Hepatocyte (in vitro differentiated cells): ENCODE data around the gene SUMO3. TPM values are rescaled to one million over a fixed set of nuclear protein-coding genes. Genes with fewer than 3 reads are reported as not detected.

ENCODE experiments used
- DNase-seq: peaks from one replicate; pipeline ENCODE4 v3.0.0-alpha.2; 2016; ENCODE audit warnings: low spot score
- H2AFZ ChIP-seq: fragments of 200-600 bp; sonication (generic); 2 replicates; pipeline ENCODE4 v1.6.0; 2016; ENCODE audit warnings: antibody characterized with exemption, mild to moderate bottlenecking
- H3K27ac ChIP-seq: fragments of 200-600 bp; sonication (generic); 2 replicates; pipeline ENCODE4 v1.5.1; 2016; ENCODE audit warnings: mild to moderate bottlenecking
- H3K27me3 ChIP-seq: fragments of 200-600 bp; sonication (generic); 2 replicates; pipeline ENCODE4 v1.6.1; 2016
- H3K36me3 ChIP-seq: fragments of 200-600 bp; sonication (generic); replicated peaks from 2 replicates; pipeline ENCODE4 v1.5.1; 2016; ENCODE audit warnings: low read depth; ENCODE audit not compliant: insufficient read depth
- H3K4me1 ChIP-seq: fragments of 200-600 bp; sonication (generic); 2 replicates; pipeline ENCODE4 v1.5.1; 2016; ENCODE audit warnings: mild to moderate bottlenecking, moderate library complexity; ENCODE audit not compliant: insufficient read depth
- H3K4me2 ChIP-seq: fragments of 200-600 bp; sonication (generic); 2 replicates; pipeline ENCODE4 v1.6.0; 2016
- H3K4me3 ChIP-seq: fragments of 200-600 bp; sonication (generic); 2 replicates; pipeline ENCODE4 v1.5.1; 2016; ENCODE audit warnings: mild to moderate bottlenecking
- H3K79me2 ChIP-seq: fragments of 200-600 bp; sonication (generic); 2 replicates; pipeline ENCODE4 v1.6.0; 2017; ENCODE audit warnings: mild to moderate bottlenecking
- H3K9me2 ChIP-seq: fragments of 200-600 bp; sonication (generic); replicated peaks from 2 replicates; pipeline ENCODE4 v1.6.0; 2017; ENCODE audit warnings: mild to moderate bottlenecking; ENCODE audit not compliant: insufficient read depth
- H3K9me3 ChIP-seq: fragments of 200-600 bp; sonication (generic); 2 replicates; pipeline ENCODE4 v1.5.1; 2016; ENCODE audit warnings: low read depth, mild to moderate bottlenecking
- H4K20me1 ChIP-seq: fragments of 200-600 bp; sonication (generic); 2 replicates; pipeline ENCODE4 v1.6.0; 2016; ENCODE audit warnings: mild to moderate bottlenecking; ENCODE audit not compliant: insufficient read depth, poor library complexity, severe bottlenecking
- CTCF ChIP-seq: fragments of 200-600 bp; sonication (generic); IDR thresholded peaks from 2 replicates; pipeline ENCODE4 v1.5.1; 2016; ENCODE audit warnings: antibody characterized with exemption, mild to moderate bottlenecking; ENCODE audit not compliant: poor library complexity
- EZH2 ChIP-seq: fragments of 200-600 bp; sonication (generic); IDR thresholded peaks from 2 replicates; pipeline ENCODE4 v1.6.1; 2016; ENCODE audit warnings: antibody characterized with exemption, mild to moderate bottlenecking, borderline replicate concordance
- EZH2phosphoT487 ChIP-seq: fragments of 200-600 bp; sonication (generic); IDR thresholded peaks from one replicate; pipeline ENCODE4 v1.6.1; 2018; ENCODE audit warnings: antibody characterized with exemption, mild to moderate bottlenecking, low read depth, moderate library complexity; ENCODE audit not compliant: unreplicated experiment, severe bottlenecking
- WGBS: methylation state at CpG from one replicate; pipeline ENCODE4 v1.1.6; 2016; ENCODE audit warnings: low lambda C conversion rate; ENCODE audit errors: missing lambda C conversion rate; 5-methylcytosine and 5-hydroxymethylcytosine counted together
- polyA plus RNA-seq: library from polyadenylated mRNA; unstranded; fragments of >200 nt; fragmentation: Nextera tagmentation; extraction: Ambion mirVana; gene quantifications from 2 replicates; pipeline ENCODE4 v1.2.1, GENCODE V29; 2016
- total RNA-seq: library from RNA; depleted of rRNA; stranded (reverse); fragments of >200 nt; gene quantifications from 2 replicates; pipeline ENCODE4 v1.2.3, GENCODE V29; 2014

SUMO3 gene
- total and polyA plus RNA-seq, 2 experiments from 2014 or later = 68.5 to 97.0 TPM

GRCh38 chr21:44780767-44781459, 36.9 kb downstream of the SUMO3 start:
- H2AFZ ChIP-seq = no peak overlapping the region
- peaks cover 7% of the 10 kb centered on the region for H4K20me1 ChIP-seq
- H3K27ac ChIP-seq = no peak overlapping the region
- peaks cover 58% of the 10 kb centered on the region for H3K79me2 ChIP-seq
- WGBS = 96% methylated on average over 16 of the region's 16 CpGs
- DNase-seq = no peak
- H3K4me3 ChIP-seq = no peak overlapping the region
- no peaks in the 10 kb centered on the region for H3K36me3 ChIP-seq
- H3K4me2 ChIP-seq = no peak overlapping the region
- TF ChIP-seq EZH2phosphoT487 = no peak
- TF ChIP-seq CTCF = no peak
- TF ChIP-seq EZH2 = no peak
- H3K4me1 ChIP-seq = peaks cover 3% of the 10 kb centered on the region
- no peaks in the 10 kb centered on the region for H3K27me3 ChIP-seq
- H3K9me2 ChIP-seq = no peaks in the 10 kb centered on the region
- no peaks in the 10 kb centered on the region for H3K9me3 ChIP-seq

- Histone ChIP-seq H3K27ac (no peak overlapping the region), H3K36me3 (no peaks in the 10 kb centered on the region), H2AFZ (no peak overlapping the region), H3K79me2 (peaks cover 56% of the 10 kb centered on the region), H3K4me2 (no peak overlapping the region), H3K4me3 (no peak overlapping the region), H3K9me2 (no peaks in the 10 kb centered on the region), H4K20me1 (peaks cover 3% of the 10 kb centered on the region), H3K27me3 (no peaks in the 10 kb centered on the region), H3K4me1 (no peaks in the 10 kb centered on the region), H3K9me3 (no peaks in the 10 kb centered on the region)
- DNase-seq = no peak
- 79% methylated on average over 7 of the region's 7 CpGs for WGBS
- TF ChIP-seq EZH2phosphoT487 = no peak
- no peak for TF ChIP-seq CTCF
- no peak for TF ChIP-seq EZH2
Observed at GRCh38 chr21:44780137-44780502, 37.7 kb downstream of the SUMO3 start.

- no peak overlapping the region for H3K4me3 ChIP-seq
- TF ChIP-seq CTCF (no peak), EZH2 (no peak), EZH2phosphoT487 (no peak)
- 85% methylated on average over 16 of the region's 17 CpGs for WGBS
- no peaks in the 10 kb centered on the region for H4K20me1 ChIP-seq
- no peaks in the 10 kb centered on the region for H3K9me2 ChIP-seq
- H3K36me3 ChIP-seq = no peaks in the 10 kb centered on the region
- no peak for DNase-seq
- H2AFZ ChIP-seq = no peak overlapping the region
- no peaks in the 10 kb centered on the region for H3K4me1 ChIP-seq
- H3K27me3 ChIP-seq = no peaks in the 10 kb centered on the region
- H3K9me3 ChIP-seq = no peaks in the 10 kb centered on the region
- H3K4me2 ChIP-seq = no peak overlapping the region
- H3K27ac ChIP-seq = no peak overlapping the region
- peaks cover 50% of the 10 kb centered on the region for H3K79me2 ChIP-seq
Observed at GRCh38 chr21:44779417-44780136, 38.3 kb downstream of the SUMO3 start.
